ENCODE data around the gene LAMB3.
"Not testable (repeated sequence)": the region's sequence is repeated elsewhere in the genome, so short reads cannot be mapped to it uniquely, and the experiment has no call there.

The LAMB3 gene

GRCh38 chr1:209652121-209652735 lies at the start of gene LAMB3:
Gene LAMB3, minus strand, starts transcription at chr1:209652425. Its CDS starts 1,481 bp downstream, at chr1:209650944.
- no peak for DNase-seq

DNA sequence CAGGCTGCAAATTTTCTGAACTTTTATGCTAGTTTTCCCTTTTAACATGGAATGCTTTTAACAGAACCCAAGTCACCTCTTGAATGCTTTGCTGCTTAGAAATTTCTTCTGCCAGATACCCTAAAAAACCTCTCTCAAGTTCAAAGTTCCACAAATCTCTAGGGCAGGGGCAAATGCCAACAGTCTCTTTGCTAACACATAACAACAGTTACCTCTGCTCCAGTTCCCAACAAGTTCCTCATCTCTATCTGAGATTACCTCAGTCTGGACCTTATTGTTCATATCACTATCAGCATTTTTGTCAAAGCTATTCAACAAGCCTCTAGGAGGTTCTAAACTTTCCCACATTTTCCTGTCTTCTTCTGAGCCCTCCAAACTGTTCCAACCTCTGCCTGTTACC lies 48.5 kb upstream of the LAMB3 start:
- not testable (repeated sequence) for DNase-seq

- no peak for DNase-seq
These were observed 44.9 kb upstream of the LAMB3 start for GRCh38 chr1:209697126-209697525.

DNA sequence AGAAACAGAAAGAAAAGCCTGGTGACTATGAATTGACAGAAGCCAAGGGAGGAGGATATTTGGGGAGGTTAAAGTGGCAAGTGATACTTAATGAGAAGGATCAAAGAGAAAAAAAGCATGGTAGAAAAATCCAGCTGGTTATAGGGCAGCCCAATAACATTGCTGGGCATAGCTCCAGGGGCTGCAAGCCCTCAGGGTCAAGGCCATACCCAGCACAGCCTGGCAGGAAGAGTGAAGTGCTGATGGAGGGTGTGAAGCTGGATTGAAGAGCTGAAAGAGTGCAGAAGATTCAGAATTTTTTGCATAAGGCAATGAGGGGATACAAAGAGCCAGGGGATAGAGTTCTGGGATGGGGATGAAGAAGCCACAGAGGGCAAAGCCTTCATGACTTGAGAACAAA lies 44.4 kb upstream of the LAMB3 start:
- no peak for DNase-seq

DNA sequence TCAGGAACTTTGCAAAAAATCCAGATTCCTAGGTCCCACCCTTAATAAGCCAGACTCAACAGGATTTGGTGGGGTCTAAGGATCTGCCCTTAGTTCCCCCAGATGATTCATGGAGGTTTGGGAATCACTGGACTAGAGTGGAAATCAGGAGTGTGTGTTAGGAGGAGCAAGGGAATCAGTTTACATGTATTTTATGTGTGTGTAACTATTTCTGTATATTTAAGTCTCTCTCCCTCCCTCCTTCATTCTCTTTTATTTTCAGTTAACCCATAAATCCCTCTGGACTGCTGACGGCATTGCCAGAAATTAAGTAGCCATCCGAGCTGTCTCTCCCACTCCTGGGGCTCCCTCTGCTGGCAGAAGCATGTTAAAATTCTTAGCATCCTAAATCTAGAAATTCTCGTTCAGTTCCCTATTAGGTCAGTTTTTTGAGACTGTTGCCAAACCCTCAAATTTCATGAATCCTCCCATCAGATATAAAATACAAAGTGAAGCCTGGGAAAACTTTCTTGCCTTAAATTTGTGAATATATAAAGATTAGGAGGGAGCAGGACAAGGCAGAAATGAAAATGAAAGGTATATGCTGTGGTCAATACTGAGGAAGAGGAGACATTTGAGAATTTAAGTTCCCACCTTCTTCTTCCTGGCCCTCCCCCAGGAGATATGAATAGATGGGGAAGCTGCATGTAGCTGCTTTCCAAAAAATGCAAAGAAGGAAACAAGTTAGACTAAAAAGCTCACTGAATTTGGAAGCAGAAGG lies 40.7 kb upstream of the LAMB3 start:
- DNase-seq = peak; percentile 70

DNA sequence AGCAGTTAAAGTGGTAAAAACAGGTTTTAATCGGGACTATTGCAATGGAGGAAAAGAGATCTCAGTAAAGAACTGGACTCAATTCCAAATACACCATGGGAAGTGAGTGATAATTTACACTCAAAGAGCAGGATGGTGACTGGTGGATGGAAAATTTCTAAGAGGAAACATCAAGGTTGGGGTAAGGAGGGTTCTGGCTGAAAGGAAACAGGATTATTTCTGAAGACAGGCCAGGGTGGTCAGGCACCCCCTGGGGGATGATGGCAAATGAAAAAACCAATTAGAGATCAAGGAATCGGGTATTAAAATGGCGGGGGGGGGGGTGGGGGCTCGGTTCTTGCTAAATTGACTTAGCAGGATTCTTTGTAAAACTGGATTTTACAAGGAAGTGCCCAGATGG lies 40.1 kb upstream of the LAMB3 start:
- DNase-seq = no peak

- DNase-seq = no peak
These were observed 39.0 kb upstream of the LAMB3 start for GRCh38 chr1:209691237-209691636.

DNA sequence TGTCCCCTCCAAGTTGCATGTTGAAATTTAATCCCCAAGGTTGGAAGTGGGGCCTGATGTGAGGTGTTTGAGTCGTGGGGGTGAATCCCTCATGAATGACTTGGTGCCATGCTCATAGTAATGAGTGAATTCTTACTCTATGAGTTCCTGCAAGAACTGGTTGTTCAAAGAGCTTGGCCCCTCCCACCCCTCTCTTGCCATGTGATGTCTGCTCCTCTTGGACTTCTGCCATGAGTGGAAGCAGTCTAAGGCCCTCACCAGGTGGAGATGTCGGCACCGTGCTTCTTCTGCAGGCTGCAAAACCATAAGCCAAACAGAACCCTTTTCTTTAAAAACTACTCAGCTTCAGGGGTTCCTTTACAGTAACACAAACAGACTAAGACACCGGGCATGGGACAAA lies 37.3 kb upstream of the LAMB3 start:
- DNase-seq = no peak

- DNase-seq = no peak
These were observed 36.6 kb upstream of the LAMB3 start for GRCh38 chr1:209688746-209689234.

DNA sequence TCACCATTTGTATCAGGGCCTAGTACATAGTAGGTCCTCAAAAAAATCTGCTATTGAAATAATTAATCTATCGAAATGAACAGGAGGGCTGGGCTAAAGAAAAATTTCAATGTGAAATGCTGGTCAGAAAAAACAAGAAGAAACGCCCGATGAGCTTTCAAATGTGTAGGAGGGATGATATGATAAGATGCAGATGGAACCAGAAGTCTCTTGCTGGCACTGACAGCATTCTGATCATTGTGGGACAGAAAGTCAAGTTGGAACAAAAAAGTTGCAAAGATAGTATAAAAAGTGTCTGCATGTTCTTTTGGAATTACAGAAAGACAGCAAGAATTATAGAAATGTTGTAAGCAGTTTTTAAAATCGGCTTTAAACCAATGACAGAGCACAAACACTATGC lies 34.1 kb upstream of the LAMB3 start:
- no peak for DNase-seq

- DNase-seq = no peak
These were observed 33.6 kb upstream of the LAMB3 start for GRCh38 chr1:209685821-209686220.

- no peak for DNase-seq
These were observed 26.8 kb upstream of the LAMB3 start for GRCh38 chr1:209678981-209679539.

DNA sequence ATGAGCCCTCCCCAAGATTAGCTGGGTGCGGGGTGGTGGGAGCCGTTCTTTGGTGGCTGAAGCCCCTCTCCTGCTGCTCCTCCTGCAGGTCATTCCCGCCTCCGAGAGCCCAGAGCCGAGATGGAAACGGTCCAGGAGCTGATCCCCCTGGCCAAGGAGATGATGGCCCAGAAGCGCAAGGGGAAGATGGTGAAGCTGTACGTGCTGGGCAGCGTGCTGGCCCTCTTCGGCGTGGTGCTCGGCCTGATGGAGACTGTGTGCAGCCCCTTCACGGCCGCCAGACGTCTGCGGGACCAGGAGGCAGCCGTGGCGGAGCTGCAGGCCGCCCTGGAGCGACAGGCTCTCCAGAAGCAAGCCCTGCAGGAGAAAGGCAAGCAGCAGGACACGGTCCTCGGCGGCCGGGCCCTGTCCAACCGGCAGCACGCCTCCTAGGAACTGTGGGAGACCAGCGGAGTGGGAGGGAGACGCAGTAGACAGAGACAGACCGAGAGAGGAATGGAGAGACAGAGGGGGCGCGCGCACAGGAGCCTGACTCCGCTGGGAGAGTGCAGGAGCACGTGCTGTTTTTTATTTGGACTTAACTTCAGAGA lies 23.4 kb upstream of the LAMB3 start:
- DNase-seq = no peak

GRCh38 chr1:209674957-209675564 lies 22.8 kb upstream of the LAMB3 start, which contains the start of gene G0S2:
Gene G0S2, plus strand, starts transcription at chr1:209675412. Its CDS starts 273 bp downstream, at chr1:209675685.
- no peak for DNase-seq

GRCh38 chr1:209673631-209674417 lies 21.6 kb upstream of the LAMB3 start:
- DNase-seq = no peak

GRCh38 chr1:209672705-209673630 lies 20.7 kb upstream of the LAMB3 start:
- no peak for DNase-seq

- DNase-seq = no peak
These were observed 18.3 kb upstream of the LAMB3 start for GRCh38 chr1:209670441-209671082.

- no peak for DNase-seq
These were observed 15.5 kb upstream of the LAMB3 start for GRCh38 chr1:209667708-209668107.

DNA sequence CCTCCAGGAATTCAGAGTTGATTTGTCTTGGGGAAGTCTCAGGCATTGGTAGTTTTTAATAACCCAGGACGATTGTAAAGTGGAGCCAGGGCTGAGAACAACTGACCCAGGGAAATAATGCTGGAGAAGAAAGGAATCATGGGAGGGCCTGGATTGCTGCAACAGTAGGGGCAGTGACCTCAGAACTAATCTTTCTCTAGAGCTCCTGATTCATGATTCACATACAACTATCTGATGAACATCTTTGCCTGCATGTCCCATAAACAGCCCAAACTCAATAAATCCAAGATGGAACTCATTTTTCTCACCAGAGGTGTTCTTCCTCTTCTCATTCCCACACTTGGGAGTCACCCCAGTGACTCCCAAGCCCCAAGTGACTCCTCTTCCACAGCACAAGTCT lies 14.9 kb upstream of the LAMB3 start:
- DNase-seq = no peak

DNA sequence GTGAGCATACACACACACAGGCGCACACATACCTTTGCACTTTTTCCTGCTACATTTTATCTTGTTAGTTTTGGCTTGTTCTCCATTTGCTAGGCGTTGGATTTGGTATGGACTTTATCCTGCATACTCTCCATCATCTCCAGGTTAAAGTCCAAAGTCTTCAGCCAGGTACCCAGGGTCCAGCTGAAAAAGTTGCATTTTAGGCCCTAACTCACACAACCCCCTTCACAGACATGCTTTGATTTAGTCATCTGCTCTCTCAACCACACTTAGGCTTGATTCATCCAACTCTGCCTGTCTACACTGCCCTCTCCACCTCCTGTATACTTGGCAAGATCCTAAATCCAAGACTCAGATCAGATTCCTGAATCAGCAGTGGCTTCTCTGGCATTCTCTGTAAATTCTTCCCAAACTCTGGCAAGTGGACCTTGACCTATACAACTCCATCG lies 10.7 kb upstream of the LAMB3 start:
- no peak for DNase-seq

GRCh38 chr1:209661071-209661470 lies 8.8 kb upstream of the LAMB3 start:
- no peak for DNase-seq

Measured in activated CD4-positive, CD25-positive, alpha-beta regulatory T cell treated with anti-CD3 and anti-CD28 coated beads, Interleukin-2, amount 50 U/mL, for 72 hours (primary cell).